Gastrocnemius medialis (tissue), 4 donors: Measurements from ENCODE around the gene PLCB1.

Experiments
- CTCF ChIP-seq, 5 experiments: fragments of 450-650 bp in 3 of 5; fragments of 200-600 bp in 2 of 5; sonication (generic) in 2 of 5; IDR thresholded peaks in 4 of 5; conservative IDR thresholded peaks in 1 of 5; 1 replicate in 4 of 5; 2 replicates in 1 of 5; pipeline ENCODE4 v1.5.1; 2016 to 2019; ENCODE audit warnings: antibody characterized with exemption in 5 of 5, mild to moderate bottlenecking in 3 of 5, moderate library complexity in 3 of 5
- POLR2A ChIP-seq, 2 donors: fragments of 450-650 bp; IDR thresholded peaks; one replicate each; pipeline ENCODE4 v1.6.1; 2017; ENCODE audit warnings: antibody characterized with exemption in 2 of 2, mild to moderate bottlenecking in 2 of 2, moderate library complexity in 2 of 2

- TF ChIP-seq CTCF (IDR thresholded peaks at IDR 0.05 in 4 of 5, conservative IDR thresholded peaks at IDR 0.05 in 1 of 5) (no peak), POLR2A (IDR thresholded peaks at IDR 0.05) (no peak)
These were observed 253.2 kb downstream of the PLCB1 start for GRCh38 chr20:8385247-8385646.
